GM12872 (cell line): ENCODE data around the gene CCM2.

Experiments used
- TF ChIP-seq, protein P1 (sequence below): IDR thresholded peaks from 3 replicates; pipeline ENCODE4 v1.5.1; 2011; ENCODE audit warnings: low read depth, mild to moderate bottlenecking, low read length, moderate library complexity; ENCODE audit not compliant: insufficient read depth

The CCM2 gene

DNA sequence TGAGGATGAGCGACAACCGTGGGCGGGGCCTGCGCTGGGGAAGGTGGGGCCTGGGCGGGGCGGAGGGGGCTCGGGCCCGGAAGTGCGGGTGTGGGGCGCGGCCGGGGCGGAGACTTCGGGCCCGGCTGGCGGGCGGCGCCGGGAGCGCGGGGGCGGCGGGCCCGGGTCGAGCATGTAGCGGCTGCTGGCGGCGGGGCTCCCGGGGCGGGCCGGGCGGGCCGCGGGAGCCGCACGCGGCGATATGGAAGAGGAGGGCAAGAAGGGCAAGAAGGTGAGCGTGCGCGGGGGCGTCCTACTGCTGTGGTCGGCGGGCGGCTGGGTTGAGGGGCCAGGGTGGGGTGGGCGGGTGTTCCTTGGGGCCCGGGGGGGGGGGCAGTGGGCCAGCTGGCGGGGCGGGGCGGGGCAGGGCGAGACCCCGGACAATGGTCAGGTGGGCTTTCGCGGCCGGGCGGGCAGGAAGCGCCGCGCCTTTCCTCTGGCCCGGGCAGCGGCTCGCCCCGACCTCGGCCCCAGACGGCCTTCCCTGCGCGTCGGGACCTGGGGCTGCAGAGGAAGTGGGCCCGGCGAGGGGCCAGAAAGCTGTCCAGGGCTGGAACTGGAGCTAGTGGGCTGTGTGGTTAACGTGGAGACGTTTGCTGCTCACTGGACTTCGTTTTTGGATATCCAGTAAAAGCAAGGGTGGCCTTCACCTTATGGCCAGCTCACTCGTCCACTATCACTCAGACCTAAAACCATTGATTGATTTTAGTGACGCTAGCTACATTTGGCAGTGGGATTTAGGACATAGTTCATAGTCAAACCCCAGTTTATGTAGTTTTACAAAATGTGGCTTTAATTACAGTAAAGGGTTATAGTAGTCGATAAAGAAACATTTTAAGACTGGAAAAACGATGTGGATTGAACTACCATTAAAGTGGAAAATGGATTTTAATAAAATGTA is at the start of gene CCM2:
TSS of gene CCM2 (plus strand) at position 109 of the 940 bp plus-strand sequence. CDS start at position 242, 133 bp downstream.
- TF ChIP-seq, protein P1, sequence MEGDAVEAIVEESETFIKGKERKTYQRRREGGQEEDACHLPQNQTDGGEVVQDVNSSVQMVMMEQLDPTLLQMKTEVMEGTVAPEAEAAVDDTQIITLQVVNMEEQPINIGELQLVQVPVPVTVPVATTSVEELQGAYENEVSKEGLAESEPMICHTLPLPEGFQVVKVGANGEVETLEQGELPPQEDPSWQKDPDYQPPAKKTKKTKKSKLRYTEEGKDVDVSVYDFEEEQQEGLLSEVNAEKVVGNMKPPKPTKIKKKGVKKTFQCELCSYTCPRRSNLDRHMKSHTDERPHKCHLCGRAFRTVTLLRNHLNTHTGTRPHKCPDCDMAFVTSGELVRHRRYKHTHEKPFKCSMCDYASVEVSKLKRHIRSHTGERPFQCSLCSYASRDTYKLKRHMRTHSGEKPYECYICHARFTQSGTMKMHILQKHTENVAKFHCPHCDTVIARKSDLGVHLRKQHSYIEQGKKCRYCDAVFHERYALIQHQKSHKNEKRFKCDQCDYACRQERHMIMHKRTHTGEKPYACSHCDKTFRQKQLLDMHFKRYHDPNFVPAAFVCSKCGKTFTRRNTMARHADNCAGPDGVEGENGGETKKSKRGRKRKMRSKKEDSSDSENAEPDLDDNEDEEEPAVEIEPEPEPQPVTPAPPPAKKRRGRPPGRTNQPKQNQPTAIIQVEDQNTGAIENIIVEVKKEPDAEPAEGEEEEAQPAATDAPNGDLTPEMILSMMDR, result no peak

DNA sequence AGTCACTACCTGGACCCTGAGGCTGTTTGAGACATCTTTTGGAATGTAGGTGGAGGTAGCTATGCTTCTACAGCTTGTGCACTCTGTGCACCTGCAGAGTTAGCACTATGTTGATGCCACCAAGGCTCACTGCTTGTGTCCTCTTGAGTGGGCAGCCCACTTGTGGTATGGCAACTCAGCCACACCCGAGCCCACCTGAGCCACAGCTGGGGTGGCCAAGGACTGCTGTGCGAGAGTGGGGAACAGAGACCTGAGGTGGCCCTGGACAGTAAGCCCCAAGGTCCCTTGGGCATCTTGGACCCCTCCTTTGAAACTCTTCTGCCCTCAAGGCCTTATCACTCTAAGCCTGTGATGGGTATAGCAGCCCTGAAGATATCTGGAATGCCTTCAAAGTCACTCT is 46.8 kb upstream of the CCM2 start:
- TF ChIP-seq, protein P1, result no peak

DNA sequence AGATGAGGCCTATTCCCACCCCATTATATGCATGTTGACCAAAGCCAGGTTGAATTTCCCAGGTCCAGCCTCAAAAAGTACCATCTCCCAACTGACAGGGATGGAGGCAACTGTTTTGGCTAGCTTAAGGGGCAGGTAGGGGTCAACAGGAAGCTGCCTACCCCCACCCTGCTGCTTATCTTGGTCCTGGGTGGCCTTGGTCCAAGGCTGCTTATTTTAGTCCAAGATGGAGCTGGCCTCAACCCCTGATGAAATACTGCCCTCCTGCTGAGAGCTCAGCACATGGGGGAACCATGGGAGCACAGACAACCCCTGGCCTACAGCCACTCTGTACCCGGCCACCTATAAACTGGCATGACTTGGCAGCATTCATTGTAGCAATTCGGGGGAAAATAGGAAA is 44.3 kb upstream of the CCM2 start:
- TF ChIP-seq, protein P1, result no peak

DNA sequence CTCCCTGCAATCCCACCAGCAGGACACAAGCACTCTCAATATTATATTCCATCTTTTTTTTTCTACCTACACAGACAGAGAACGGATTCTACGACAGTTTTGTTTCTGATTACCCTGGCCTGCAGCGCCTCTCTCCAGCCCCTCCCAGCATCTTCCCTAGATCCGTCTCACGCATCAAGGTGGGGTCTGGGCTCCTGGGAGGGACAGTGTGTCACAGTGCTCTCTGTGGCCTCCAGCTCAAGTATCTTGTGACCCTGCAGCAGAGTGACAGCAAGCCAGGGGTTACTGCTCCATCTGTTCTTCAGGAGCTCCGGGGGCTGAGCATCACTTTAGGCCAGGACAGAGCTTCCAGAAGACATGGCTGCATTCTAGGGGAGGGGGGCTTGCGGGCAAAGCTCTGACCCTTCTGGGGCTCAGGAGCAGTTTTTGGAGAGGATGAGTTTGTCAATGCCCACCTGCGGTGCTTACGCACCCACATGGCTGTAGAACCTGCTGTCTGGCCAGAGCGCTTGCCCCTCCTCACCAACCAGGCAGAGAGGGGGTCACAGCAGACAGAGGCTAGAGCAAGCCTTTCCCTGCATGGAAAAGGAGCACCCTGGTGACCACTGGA is 43.7 kb upstream of the CCM2 start:
- TF ChIP-seq, protein P1, result no peak

- TF ChIP-seq, protein P1, result no peak
Observed at GRCh38 chr7:44958645-44959344, 41.2 kb upstream of the CCM2 start.

DNA sequence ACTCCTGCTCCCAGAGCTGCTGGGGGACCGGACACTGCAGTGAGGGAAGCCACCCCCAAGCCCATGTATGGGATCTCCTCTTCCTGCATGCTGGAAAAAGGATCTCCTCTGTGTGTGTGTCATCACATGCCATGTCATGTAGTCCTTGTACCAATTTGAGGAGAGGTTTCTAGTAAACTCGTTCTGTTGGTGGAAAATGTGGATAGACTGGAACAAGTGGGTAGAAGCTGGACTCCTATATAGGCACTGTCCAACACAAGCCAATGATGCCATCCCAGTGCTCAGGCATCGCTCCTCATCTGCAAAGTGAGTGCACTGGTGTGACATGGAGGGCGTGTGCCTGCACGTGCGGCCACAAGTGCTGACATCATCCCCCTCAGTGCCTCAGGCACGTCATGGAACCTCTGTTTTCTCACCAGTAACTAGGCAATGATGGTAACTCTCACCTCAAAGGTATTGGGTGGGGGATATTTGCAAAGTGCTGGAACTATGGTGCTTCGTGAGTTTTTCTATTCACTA is 40.5 kb upstream of the CCM2 start:
- TF ChIP-seq, protein P1, result no peak
